Activated T-helper 1 cell treated with anti-CD3 and anti-CD28 coated beads, Interleukin-2, amount 50 U/mL, for 16 hours (primary cell): ENCODE results near the gene CORT.
"Not testable (repeated sequence)": the region's sequence is repeated elsewhere in the genome, so short reads cannot be mapped to it uniquely, and the experiment has no call there.

Source experiments
- DNase-seq, 2 donors: peaks; one replicate each; pipeline ENCODE4 v3.0.0-alpha.2; 2020; ENCODE audit warnings: low read depth in 1 of 2, low spot score in 1 of 2

The CORT gene

DNA sequence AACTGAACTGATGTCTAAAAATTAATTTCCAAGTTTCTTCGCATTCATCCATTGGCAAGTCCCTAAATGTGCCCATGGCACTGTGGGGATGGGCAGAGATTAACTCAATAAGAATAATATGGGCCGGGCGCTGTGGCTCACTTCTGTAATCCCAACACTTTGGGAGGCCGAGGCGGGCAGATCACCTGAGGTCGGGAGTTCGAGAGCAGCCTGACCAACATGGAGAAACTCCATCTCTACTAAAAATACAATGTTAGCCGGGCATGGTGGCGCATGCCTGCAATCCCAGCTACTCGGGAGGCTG is 24.4 kb downstream of the CORT start:
- not testable (repeated sequence) for DNase-seq

DNA sequence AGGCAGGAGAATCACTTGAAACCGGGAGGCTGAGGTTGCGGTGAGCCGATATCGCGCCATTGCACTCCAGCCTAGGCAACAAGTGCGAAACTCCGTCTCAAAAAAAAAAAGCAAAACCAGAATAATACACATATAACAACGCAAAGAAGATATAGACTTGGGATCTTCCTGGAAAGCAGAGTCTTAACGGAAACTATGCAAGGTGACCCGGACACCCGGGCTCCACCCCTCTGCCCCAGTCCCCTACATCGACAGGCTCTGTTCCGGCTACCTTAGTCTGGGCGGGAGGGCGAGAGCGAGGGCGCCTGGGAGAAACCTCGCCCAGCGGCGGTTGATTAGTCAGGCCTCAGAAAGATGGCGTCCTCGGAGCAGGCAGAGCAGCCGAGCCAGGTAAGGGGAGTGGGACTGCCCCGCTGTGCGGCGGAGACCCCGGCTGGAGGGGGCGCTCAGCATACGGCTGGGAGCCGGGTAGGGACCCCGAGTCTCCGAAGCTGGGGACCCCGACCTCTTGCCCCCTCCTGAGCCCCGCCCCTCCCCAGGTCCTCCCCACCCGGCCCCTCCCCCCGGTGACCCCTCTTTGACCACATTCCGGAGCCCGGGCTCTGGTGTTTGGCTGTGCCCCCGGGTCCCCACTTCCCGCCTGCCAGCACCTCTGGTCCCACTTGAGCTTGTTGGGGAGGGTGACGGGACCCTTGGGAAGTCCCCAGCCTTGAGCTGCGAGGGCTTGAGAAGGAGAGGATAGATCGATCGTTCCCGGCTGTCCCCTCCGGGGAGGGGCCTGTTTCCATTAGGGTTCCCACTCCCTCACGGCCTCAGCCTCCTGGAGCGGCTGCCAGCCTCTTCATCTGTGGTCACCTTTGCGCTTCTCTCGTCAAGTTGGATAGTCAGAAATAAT is 25.0 kb downstream of the CORT start, which contains the start of gene PEX14:
Gene PEX14, plus strand, starts transcription at position 338 of the 895 bp plus-strand sequence. Its CDS starts 17 bp downstream, at position 355.
- DNase-seq = peak; percentile 68 to 73

DNA sequence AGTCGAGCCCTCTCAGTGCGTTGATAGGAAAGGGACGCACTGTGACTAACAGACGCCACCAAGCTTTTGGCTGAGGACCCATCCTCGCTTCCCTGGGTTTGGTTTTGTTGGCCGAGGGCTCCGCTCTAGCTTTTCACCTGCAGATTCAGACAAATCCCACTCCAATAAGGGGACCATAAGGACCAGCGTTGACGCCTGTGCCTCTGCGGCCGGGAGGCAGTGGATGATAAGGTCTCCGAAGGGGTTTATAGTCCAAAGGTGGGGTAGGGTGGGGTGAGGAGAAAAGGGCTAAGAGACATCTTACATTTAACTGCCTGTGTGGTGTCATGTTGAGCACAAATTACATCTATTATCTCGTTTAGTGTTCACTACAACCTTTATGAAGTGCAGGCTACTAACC is 25.7 kb downstream of the CORT start:
- no peak for DNase-seq

DNA sequence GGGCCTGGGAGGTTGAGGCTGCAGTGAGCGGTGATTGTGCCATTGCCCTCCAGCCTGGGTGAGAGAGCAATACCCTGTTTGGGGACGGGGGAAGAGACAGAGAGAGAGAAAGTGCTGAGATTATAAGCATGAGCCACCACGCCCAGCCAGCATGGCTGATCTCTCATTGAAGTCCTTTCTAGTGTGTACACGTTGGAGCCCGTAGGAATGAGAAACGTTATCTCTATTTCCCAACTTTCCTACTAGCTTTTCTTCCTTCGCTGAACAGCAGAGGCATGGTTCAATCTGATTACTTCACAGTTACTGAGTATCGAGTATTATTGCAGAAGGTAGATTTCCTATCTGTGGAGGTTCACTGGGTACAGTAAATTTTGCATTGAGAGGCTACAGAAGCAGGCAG is 29.5 kb downstream of the CORT start:
- DNase-seq = no peak

DNA sequence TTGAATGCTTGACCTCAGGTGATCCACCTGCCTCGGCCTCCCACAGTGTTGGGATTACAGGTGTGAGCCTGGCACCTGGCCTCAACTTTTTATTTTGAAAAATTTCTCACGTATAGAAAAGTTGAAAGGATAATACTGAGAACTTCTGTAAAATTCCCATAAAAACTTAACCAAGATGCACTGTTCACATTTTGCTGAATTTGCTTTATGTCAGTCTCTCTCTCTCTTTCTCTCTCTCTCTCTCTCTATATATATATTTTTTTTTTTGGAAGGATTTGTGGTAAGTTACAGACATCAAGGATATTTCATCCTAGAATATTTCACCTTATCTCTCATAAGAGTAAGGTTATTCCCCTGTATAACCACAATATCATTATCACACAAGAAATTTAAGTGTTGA is 30.8 kb downstream of the CORT start:
- no peak for DNase-seq

DNA sequence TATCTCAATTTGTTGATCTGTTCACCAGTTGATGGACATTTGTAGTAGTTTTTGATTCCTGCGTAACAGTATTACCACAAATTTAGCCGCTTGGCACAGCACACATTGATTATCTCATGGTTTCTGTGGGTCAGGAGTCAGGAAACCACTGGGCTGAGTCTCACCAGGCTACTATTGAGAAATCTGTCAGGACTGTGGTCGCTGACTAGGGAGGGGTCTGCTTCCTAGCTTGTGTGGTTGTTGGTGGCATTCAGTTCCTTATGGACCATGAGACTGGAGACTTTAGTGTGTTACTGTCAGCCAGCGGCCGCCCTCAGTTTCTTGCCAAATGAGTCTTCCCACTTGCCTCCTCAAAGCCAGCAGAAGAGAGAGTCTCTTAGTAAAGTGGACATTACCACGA is 34.7 kb downstream of the CORT start:
- no peak for DNase-seq

DNA sequence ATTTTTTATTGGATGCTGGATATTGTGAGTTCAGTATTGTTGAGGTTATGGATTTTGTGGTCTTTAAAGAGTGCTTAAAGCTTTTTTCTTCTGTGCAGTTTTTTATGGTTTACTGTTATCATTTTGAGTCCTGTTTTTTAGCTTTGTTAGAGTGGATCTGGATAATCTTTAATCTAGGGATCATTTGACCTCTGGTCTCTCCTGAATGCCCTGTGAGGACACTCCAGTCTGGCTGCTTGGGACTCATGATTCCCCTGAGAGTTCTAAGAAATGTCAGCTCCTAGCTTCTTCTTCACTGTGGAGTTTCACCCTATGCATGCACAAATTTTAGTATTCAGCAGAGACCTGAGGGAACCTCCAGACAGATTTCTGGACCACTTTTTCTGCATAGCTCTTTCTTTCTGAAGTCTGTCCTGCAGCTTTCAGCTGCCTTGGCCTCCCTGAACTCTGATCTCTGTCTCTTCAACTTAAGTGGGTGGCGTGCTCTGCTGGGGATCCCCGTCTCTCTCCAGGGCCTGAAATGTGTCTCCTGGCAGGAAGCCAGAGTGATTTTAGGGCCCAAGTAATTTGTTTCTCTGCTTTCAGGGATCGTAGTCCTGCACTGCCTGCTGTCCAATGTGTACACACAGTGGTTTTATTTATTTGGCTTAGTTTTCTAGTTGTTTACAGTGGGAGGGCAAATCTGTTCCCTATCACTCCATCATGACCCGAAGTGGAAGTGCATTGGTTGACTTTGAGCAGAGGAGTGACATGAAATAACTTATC is 39.6 kb downstream of the CORT start:
- DNase-seq = no peak

DNA sequence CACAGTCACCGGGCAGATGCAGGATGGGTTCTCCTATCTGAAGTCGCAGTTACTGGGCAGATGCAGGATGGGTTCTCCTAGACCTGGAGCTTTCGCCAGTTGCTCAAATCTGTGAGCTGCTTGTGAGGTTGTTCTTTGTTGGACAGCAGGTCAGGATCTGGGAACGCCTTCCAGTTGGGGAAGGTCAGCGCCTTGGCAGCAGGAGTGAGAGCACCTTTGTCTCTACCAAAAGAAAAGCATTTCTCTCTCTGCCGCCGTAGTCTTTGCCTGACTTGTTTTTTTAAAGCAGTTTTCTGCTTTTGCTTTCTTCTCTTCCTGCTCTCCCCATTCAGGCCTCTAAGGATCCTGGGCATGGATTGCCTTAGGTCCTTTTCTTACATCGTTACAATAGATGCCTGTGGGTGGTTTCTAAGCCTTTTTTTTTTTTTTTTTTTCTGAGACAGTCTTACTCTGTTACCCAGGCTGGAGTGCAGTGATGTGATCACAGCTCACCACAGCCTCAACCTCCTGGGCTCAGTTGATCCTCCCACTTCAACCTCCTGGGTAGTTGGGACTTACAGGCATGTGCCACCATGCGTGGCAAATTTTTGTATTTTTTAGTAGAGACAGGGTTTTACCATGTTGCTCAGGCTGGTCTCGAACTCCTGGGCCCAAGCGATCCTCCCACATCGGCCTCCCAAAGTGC is 40.6 kb downstream of the CORT start:
- no peak for DNase-seq

DNA sequence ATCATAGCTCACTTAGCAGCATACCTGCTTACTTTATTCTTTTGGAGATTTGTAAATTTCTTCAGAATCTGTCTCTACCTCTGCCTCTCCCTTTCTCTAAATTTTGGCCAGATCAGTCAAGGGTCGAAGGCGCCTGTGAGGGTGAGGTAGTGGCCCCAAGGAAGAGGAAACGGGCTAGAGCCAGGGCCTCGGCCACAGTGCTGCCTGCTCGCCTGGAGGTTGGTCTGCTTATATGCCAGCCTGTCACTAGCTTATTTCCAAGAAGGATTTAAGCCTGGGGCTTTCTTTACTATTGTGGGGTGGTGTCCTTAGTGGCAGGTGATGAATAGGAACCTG is 44.6 kb downstream of the CORT start:
- no peak for DNase-seq

DNA sequence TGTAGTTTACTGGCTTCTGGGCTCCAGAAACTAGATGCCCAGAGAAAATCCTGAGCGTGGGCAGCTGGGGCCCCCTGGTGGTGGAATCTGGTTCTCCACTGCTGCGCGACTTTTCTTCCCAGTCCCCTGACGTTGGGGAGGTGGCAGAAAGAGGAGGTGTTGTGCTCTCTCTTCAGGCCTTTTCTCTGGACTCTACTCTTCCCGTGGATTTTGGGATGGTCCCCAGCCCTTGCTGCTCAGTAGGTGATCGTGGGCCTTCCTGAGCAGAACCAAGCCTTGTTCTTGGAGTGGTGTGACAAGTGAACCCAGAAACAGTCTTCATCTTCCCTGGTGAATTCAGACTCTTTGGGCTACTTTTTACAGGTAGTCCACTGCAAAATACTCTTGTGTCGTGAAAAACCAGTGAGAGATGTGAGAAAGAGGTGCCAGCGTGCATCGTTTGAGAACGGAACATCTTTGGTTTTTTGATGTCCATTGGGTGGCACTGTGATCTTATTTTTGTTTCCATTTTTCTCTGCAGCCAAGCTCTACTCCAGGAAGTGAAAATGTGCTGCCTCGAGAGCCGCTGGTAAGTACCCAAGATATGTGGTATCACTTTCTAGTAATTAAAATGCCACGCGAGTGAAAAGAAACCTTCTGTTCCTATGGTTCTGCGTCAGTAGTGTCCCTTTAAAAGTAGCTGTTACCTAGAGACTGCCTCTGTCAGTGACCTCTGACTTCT is 45.1 kb downstream of the CORT start:
- DNase-seq = peak; percentile 53 to 73

DNA sequence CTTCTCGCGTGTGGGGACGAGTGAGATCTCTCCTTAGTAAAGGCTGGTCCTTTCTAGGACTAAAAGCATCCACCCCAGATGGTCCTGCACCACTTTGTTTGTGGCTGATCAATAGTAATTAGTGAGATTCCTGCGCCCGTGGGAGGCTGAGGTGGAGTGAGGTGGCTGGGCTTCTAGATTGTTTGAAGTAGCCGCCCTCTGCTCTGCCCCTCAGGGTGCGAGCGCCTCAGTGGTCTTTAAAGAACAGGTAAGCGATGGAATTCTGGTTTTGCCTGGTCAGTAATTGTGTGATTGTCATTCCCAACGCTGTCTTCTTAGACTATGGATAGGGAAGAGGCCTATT is 45.6 kb downstream of the CORT start:
- DNase-seq = no peak

DNA sequence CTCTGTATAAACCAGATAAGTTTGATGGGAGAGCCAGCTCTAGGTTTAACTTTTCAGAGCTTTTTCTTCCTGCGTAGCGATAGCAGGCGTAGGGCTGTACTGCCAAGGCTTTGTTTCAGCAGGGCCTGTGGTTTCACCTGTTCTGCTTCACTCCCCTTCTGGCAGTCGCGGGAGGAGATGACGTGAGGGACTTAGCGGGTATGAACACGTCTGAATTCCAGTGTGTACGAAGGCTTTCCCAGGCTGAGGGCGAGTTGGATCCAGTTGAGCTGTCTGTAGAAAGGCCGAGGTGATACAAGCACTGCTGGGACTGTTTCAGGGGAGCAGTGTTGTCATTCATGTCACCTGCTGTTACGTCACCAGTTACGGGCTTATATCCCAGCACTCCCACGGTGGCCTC is 46.1 kb downstream of the CORT start:
- DNase-seq = no peak

DNA sequence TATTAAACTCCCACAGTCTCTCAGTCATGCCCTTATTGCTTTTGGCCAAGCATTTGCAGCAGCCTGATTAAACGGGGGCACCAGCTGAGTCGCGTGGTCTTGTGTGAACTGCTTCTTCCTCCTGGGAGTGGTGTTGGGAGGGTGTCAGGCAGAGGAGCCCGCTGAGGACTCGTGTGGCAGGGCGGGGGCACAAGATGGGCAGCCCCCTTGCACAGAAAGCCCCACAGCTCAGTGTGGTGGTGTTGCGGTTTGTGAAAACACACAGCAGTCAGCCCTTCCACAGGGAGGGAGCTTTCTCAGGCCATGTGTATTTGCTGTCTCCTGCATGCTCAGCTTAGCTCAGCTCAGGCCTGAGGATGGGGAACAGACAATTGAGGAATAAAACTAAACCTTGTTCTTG is 47.3 kb downstream of the CORT start:
- no peak for DNase-seq

DNA sequence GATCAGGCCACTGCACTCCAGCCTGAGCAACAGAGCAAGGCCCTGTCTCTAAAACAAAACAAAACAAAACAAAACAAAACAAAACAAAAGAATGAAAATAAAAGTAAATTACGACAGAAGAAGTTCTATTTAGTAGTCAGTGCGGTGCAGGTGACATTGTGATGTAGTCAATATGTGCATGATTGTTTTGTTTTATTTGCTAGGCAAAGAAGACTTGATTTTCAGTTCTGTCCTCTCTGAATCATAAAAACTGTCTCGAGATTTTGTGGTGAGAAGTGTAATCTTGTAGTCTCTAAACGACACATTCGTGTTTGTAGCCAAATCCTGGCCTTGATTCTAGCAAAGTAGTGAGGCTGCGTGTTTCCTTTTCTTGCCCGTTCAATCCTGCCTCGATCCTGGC is 48.4 kb downstream of the CORT start:
- no peak for DNase-seq
